DMS79 (cell line): ENCODE data around the gene PPM1M.

Source experiments
- DNase-seq: peaks from one replicate; lab custom pipeline; 2025; lab: John Stamatoyannopoulos, UW

PPM1M gene, protein sequence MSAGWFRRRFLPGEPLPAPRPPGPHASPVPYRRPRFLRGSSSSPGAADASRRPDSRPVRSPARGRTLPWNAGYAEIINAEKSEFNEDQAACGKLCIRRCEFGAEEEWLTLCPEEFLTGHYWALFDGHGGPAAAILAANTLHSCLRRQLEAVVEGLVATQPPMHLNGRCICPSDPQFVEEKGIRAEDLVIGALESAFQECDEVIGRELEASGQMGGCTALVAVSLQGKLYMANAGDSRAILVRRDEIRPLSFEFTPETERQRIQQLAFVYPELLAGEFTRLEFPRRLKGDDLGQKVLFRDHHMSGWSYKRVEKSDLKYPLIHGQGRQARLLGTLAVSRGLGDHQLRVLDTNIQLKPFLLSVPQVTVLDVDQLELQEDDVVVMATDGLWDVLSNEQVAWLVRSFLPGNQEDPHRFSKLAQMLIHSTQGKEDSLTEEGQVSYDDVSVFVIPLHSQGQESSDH

GRCh38 chr3:52245322-52246263 is at the start of gene PPM1M:
PPM1M (plus strand) TSS chr3:52245759; CDS start chr3:52245825, 66 bp downstream.
- no peak for DNase-seq

- no peak for DNase-seq
Observed at GRCh38 chr3:52195823-52196331, 49.7 kb upstream of the PPM1M start.

- no peak for DNase-seq
Observed at GRCh38 chr3:52196977-52197376, 48.6 kb upstream of the PPM1M start.

DNA sequence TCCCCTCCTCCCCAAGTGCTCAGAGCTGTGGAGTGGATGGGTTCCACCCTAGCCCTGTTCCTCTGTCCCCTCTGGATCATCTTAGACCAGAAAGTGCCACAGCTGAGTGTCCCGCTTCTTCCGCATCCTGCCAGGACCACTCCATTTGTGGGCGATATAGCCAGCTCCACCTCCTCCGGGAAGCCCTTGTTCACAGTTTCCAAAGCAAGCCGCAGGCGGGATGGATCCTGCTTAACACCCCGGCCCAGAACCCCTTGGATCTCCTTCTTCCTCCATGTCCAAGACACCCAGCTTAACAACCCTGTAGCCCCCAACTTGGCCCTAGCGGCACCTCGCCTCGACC is 48.1 kb upstream of the PPM1M start:
- no peak for DNase-seq

- DNase-seq, result peak; percentile 22
Observed at GRCh38 chr3:52197842-52198625, 47.5 kb upstream of the PPM1M start, which contains the start of gene ALAS1. ALAS1 (plus strand) TSS chr3:52198160; CDS start chr3:52199242, 1,082 bp downstream.

DNA sequence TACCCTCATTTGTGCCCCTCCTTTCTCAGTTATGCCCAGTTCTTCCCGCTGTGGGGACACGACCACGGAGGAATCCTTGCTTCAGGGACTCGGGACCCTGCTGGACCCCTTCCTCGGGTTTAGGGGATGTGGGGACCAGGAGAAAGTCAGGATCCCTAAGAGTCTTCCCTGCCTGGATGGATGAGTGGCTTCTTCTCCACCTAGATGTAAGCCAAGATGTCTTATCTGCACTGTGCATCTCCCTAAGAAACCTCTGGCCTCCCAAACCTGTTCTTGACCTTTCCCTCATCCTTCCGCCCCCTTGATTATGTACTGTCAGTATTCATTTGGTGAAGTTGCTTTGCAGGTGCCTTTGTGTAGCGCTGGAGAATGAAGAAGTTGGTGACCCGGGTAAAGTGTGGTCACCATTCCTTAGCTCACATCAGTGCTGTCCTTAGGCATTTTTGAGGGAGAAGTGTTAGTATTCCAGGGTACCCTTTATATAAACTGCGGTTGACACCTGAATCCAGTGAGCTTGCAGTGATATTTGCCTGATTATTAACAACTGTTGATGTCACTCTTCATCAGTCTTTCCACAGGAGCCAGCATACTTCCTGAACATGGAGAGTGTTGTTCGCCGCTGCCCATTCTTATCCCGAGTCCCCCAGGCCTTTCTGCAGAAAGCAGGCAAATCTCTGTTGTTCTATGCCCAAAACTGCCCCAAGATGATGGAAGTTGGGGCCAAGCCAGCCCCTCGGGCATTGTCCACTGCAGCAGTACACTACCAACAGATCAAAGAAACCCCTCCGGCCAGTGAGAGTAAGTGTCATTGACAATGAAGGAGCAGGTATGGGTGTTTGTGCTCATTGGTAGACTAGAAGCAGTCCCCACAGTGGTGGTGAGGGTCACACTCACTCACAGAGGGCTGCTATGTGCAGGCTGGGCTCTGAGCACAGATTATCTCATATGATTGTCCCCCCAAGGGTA is 46.6 kb upstream of the PPM1M start:
- DNase-seq, result no peak

GRCh38 chr3:52200981-52201679 is 44.4 kb upstream of the PPM1M start:
- DNase-seq, result no peak

DNA sequence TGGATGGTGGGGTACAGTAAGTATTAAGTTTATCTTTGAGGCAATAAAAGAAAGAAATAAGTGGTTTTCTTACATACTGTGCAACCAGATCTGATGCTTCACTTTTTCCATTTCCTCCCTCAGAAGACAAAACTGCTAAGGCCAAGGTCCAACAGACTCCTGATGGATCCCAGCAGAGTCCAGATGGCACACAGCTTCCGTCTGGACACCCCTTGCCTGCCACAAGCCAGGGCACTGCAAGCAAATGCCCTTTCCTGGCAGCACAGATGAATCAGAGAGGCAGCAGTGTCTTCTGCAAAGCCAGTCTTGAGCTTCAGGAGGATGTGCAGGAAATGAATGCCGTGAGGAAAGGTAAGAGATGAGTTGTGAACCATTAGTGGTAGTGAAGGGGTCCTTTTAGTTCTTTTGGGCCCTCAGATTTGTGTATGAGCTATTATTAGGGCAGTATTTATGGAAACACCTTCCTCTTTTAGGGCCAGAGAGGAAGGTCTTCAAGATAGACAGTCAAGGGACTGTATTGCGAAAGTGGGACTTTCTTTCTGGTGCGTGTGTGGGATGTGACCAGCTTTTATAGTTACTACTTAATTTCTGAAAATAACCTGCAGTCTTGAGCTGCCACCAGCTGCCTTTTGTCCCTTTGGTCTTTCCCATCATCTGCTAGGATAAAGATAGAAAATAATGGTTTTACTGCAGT is 43.0 kb upstream of the PPM1M start:
- no peak for DNase-seq

- DNase-seq, result no peak
Observed at GRCh38 chr3:52203701-52204100, 41.9 kb upstream of the PPM1M start.

DNA sequence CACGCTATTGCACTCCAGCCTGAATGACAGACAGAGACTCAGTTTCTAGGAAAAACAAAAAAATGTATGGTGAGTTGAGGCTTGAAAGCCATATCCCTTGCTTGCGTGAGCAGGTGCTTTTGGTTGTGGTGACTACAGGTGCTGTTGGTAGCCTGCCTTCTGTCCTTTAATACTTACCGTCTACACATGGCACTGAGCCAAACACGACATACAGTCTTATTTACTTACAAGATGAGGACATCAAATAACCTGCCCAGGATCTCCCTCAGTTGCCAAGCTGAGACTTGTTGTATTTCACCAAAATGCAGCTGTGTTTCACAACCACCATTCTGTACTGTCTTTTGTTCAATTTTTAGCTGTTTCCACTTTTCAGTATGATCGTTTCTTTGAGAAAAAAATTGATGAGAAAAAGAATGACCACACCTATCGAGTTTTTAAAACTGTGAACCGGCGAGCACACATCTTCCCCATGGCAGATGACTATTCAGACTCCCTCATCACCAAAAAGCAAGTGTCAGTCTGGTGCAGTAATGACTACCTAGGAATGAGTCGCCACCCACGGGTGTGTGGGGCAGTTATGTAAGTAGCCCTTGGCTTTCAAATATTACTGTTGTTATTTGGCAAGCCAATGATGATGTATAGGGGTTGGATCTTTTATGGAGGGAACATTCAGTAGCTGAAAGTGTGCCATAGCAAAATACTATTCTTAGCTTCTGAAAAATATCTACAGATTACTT is 41.1 kb upstream of the PPM1M start:
- DNase-seq, result peak; percentile 46

GRCh38 chr3:52205727-52206372 is 39.7 kb upstream of the PPM1M start:
- DNase-seq, result no peak

GRCh38 chr3:52208556-52208955 is 37.0 kb upstream of the PPM1M start:
- DNase-seq, result no peak

GRCh38 chr3:52210037-52210436 is 35.5 kb upstream of the PPM1M start:
- DNase-seq, result no peak

DNA sequence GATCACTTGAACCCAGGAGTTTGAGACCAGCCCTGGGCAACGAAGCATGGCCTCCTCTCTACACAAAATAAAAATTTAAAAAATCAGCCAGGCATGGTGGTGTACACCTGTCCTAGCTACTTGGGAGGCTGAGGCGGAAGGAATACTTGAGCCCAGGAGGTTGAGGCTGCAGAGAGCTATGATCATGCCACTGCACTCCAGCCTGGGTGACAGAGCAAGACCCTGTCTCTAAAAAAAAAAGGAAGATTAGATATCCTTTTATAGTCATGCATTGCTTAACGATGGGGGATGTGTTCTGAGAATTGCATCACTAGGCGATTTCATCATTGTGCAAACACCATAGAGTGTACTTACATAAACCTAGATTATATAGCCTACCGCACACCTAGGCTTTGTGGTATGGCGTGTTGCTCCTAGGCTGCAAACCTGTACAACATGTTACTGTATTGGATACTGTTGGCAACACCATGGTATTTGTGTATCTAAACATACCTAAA is 35.0 kb upstream of the PPM1M start:
- DNase-seq, result no peak

DNA sequence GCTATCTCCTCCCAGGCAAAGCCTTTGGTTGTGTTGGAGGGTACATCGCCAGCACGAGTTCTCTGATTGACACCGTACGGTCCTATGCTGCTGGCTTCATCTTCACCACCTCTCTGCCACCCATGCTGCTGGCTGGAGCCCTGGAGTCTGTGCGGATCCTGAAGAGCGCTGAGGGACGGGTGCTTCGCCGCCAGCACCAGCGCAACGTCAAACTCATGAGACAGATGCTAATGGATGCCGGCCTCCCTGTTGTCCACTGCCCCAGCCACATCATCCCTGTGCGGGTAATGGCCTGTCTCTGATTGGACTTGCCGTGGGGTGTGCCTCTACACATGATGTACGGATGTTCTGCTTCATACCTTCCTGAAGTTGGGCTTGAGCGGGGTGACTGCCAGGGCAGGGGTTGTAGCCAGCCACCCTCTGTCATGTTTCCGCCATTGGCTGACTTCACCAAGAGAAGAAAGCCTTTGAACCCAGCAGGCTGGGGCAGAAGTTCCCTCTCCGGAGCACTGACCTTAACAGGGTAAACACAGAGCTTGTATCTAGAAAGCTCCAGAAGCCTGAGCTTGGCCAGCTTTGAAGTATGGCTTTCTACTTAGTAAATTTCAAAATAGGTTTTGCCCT is 34.2 kb upstream of the PPM1M start:
- no peak for DNase-seq

DNA sequence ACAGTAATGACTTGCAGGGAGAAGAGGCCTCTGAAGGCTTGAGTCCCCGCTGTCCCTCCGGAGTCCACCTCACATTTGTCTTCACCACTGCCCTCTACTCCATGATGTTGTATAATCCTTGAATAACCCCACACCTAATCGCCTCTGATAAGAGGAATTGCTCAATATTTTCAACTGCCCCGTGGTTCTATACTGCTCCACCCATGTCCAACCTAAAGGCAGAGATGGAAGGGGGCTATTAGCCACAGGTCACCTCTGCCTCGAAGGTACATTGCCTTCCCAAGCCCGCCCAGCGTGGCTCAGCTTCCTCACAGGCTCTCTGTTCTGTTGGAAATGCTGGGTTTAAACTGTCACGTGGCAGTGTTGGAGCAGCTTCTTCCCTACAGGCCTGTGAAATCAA is 32.6 kb upstream of the PPM1M start:
- DNase-seq, result no peak

- DNase-seq, result no peak
Observed at GRCh38 chr3:52213901-52214300, 31.7 kb upstream of the PPM1M start.
